ENCODE measurements around the gene C17orf67. TPM values are rescaled to one million over a fixed set of nuclear protein-coding genes. Genes with fewer than 3 reads are reported as not detected.
A peak's percentile ranks its signal among the peaks of the same experiment; 100 is the strongest.

The C17orf67 gene
- polyA plus RNA-seq, 2 of the 4 experiments (the other 2 are of a cell fraction): 1.8 to 2.6 TPM

- no peak for DNase-seq (ENCODE audit: low read depth in 1 of 2, low spot score in 1 of 2)
- no peak for ATAC-seq
- peaks cover 7% of the 10 kb centered on the region for H3K4me1 ChIP-seq
- no peak for TF ChIP-seq NR3C1 (IDR thresholded peaks at IDR 0.05)
- TF ChIP-seq GATA3 (IDR thresholded peaks at IDR 0.05; ENCODE audit: borderline replicate concordance): no peak
- no peak for TF ChIP-seq HOXA7 (CRISPR knock-in tag; IDR thresholded peaks at IDR 0.05)
- no peak for TF ChIP-seq CHD2 (IDR thresholded peaks at IDR 0.05; ENCODE audit: low read length, partially characterized antibody)
- no peak for TF ChIP-seq MAZ (IDR thresholded peaks at IDR 0.05; ENCODE audit: borderline replicate concordance, low read depth, low read length)
- no peak for TF ChIP-seq SMC3 (IDR thresholded peaks at IDR 0.05)
- no peak for TF ChIP-seq RARB (CRISPR knock-in tag; IDR thresholded peaks at IDR 0.05)
- no peak for TF ChIP-seq HES2 (IDR thresholded peaks at IDR 0.05)
- no peak for TF ChIP-seq CTCF (IDR thresholded peaks at IDR 0.05)
- TF ChIP-seq ATOH8 (CRISPR knock-in tag; IDR thresholded peaks at IDR 0.05; ENCODE audit: low read depth): no peak
- no peak for TF ChIP-seq NFE2L2 (conservative IDR thresholded peaks at IDR 0.05; ENCODE audit: low read length)
- POLR2A ChIA-PET: no interaction called here
- no peak overlapping the region for H3K4me2 ChIP-seq
- no peak overlapping the region for H3K27ac ChIP-seq
- FAIRE-seq: no peak
- no peaks in the 10 kb centered on the region for H3K9me3 ChIP-seq
- CTCF ChIA-PET: interaction anchor here (0.8 to 17.5 kb wide), 5 partner anchors 9 to 145 kb away, joined by 3 to 283 read pairs (median 3); partner anchors contain the start of gene COIL
- H3K4me3 ChIP-seq: no peak overlapping the region
- WGBS (ENCODE audit: missing lambda C conversion rate): 77% methylated on average over 6 of the region's 6 CpGs
Measured at GRCh38 chr17:56815711-56816110, 18.0 kb downstream of the C17orf67 start.

- H3K27ac ChIP-seq: no peak overlapping the region
- DNase-seq (ENCODE audit: low read depth in 1 of 2, low spot score in 1 of 2) (no peak), ATAC-seq (no peak), FAIRE-seq (no peak)
- H3K9me3 ChIP-seq: no peaks in the 10 kb centered on the region
- no peak overlapping the region for H3K4me2 ChIP-seq
- no peaks in the 10 kb centered on the region for H3K4me1 ChIP-seq
- ChIA-PET CTCF (no interaction called here), POLR2A (no interaction called here)
- TF ChIP-seq NPAS2 (CRISPR knock-in tag; IDR thresholded peaks at IDR 0.05; ENCODE audit: borderline replicate concordance): no peak
- TF ChIP-seq TFCP2L1 (CRISPR knock-in tag; IDR thresholded peaks at IDR 0.05): no peak
- TF ChIP-seq FOXS1 (CRISPR knock-in tag; IDR thresholded peaks at IDR 0.05): no peak
- TF ChIP-seq E2F6 (IDR thresholded peaks at IDR 0.05; ENCODE audit: borderline replicate concordance, low read depth): no peak
- no peak overlapping the region for H3K4me3 ChIP-seq
- WGBS (ENCODE audit: missing lambda C conversion rate): 69% methylated on average over 7 of the region's 7 CpGs
Measured at GRCh38 chr17:56812901-56813388, 20.8 kb downstream of the C17orf67 start.

GRCh38 chr17:56810891-56811775, 22.6 kb downstream of the C17orf67 start:
- POLR2A ChIA-PET: no interaction called here
- no peak overlapping the region for H3K4me2 ChIP-seq
- H3K4me3 ChIP-seq: no peak overlapping the region
- TF ChIP-seq PHF8 (IDR thresholded peaks at IDR 0.05; ENCODE audit: borderline replicate concordance, low read depth) (no peak), REST (IDR thresholded peaks at IDR 0.05) (no peak)
- H3K27ac ChIP-seq: no peak overlapping the region
- CTCF ChIA-PET: interaction anchor here (1.3 kb wide), 1 partner anchor 9 kb away, joined by 4 read pairs; no protein-coding TSS in a partner anchor
- no peak for DNase-seq (ENCODE audit: low read depth in 1 of 2, low spot score in 1 of 2)
- ATAC-seq: no peak
- WGBS (ENCODE audit: missing lambda C conversion rate): 81% methylated on average over 12 of the region's 12 CpGs
- H3K9me3 ChIP-seq: no peaks in the 10 kb centered on the region
- no peaks in the 10 kb centered on the region for H3K4me1 ChIP-seq
- peak; percentile 7 for FAIRE-seq

All from A549 (cell line).